CD4-positive, alpha-beta T cell treated with Interleukin-21 for 1 hour (primary cell): ENCODE measurements around the gene CAMK1G.

Source experiments
- DNase-seq: peaks from one replicate; pipeline ENCODE4 v3.0.0-alpha.2; 2020

The CAMK1G gene

DNA sequence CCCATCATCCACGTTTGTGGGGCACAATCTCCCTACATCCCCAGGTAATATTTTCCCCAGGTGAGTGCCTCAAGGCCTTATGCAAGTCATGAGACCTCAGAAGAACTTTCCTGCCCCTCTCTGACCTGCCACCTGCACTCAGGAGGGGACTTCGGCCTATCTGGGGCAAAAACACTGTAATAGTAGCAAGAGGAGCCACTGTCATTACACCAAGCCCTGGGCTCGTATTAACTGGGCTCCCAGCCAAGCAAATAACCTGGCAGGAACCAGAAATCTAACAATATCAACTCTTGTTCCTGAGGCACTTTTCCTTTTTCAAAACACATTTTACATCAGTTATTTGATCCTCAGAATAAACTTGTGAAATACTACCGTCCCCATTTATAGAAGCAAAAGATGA is 37.8 kb downstream of the CAMK1G start:
- no peak for DNase-seq

DNA sequence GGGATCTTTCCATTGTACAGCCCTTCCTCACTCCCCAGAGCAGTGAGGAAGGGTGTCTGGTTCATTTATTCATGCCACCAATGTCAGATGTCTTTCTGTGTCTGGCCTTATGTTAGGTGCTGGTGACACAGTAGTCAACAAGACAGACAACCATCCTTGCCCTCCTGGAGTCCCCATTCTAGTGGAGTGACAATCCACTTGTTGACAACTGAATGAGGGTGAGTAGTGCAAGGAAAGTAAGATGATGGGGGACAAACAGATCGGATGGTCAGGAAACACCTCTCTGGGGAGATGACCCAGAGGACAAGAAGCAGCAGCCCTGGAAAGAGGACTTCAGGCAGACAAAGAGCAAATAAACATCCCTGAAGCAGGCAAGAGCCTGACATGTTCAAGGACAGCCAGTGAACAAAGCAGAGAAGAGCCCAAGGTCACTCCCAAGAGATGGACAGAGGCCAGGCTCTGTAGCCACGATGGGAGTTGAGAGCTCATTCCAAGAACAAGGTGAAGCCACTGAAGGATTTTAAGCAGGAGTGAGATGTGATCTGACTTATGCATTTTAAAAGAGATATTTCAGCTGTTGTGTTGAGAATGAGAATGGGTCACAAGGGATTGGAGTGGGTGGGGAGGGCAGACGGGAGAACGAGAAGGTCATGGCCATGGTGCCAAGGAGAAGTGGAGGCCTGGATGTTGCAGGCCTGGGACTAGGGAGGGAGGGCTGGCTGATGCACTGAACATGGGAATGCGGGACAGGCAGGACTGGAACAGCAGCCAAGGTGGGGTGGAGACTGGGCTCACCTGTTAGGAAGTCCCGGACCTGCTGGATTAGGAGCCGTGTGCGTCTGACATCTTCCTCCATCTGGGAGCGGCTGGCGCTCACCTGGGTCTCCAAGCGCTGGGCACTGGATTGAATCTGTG is 38.5 kb downstream of the CAMK1G start:
- no peak for DNase-seq

DNA sequence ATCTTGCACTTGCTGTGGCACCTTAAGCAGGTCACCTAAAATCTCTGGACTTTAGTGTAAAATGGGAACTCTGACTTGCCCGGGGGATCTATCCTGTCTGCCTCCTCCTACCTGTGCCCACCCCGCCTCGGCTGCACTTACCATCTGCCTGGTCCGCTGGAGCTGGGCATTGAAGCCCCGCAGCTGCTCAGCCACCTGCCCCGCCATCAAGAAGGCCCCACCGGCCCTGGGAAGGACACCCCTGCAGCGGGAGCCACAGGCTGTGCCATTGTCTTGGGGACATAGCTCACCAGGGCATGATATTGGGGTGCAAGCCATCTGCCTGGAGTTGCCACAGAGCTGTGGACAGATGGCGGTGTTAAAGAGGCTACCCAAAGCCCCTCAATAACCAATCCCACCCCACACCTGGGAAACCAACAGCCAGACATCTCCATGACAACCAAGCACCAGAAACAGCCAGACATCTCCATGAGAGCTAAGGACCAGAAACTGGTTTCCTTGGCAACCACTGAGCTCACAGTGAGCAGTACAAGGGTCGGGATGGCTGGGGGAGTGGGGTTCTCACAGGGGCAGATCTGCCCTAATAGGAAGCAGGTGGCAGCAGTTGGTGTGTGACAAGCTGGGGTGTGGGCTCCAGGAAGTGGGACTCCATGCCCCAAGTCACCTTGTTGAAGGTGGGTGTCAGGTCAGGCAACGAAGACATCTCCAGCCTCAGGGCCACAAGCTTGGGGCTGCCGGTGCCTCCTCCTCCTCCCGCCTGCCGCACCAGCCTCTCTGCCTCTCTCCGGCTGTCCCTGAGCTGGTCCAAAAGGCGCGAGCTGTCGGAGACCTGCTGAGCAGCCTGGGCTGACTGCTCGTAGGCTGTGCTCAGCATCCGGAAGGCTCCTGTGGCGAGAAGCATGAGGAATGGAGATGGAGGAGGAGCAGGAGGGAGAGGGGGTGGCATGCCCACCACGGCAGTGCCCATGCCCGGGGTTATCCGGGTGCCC is 39.6 kb downstream of the CAMK1G start:
- no peak for DNase-seq

DNA sequence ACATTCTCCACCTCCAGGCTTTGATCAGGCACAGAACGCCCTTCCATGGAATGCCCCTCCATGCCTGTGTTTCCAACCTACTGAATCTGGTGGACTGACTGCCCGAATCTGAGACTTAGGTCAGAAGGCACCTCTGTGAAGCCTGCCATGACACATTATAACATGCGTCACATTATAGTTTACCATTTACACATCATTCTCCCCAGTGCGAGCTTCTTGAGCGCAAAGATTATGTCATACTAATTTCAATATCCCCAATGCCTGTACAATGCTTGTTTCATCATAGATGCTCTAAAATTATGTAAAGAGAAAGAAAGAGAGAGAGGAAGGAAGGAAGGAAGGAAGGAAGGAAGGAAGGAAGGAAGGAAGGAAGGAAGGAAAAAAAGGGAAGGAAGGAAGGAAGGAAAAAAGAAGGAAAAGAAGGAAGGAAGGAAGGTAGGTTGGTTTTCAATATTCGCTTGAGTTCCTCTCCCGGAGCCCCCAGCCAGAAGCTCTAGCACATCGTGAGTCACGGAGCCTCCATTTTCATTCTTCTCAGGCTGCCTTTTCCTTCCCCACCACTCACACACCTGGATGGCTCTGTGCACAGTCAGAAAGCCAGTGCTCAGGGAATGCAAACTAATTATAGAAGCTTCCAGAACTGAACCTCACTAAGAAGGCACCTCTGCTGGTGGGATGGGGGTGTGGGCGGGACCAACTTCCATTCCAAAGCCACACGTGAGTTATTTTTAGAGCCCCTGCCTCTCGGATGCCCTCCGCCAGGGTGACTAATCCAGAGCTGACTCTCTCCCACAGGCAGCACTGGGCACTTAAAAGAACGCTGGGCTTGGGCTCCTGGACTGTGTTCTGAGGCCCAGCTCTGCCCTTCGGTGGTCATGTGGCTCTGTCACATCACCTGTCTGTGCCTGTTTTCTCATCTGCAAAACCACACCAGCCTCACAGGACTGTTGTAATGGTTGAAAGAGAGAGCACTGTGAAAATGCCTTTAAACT is 41.3 kb downstream of the CAMK1G start:
- no peak for DNase-seq

DNA sequence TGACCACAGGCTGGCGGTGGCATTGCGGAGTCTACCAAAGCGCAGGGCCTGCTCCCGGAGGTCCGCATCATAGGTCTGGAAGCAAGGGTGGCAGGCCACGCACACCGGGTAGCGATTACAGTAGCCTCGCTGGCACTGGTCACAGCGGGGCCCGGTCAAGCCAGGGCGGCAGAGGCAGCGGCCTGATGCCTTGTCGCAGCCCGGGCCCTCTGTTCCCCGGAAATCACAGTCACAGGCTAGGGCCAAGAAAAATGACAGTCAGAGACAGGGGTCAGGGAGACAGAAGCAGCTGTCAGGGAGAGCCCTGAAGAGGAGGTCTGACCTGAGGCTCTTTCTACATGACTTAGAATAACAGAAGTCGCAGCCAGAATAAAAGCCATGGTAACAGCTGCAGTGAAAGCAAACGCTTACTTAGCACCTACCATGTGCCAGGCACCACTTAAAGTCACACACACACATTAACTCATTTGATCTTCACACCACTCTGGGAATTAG is 42.3 kb downstream of the CAMK1G start:
- DNase-seq: no peak

DNA sequence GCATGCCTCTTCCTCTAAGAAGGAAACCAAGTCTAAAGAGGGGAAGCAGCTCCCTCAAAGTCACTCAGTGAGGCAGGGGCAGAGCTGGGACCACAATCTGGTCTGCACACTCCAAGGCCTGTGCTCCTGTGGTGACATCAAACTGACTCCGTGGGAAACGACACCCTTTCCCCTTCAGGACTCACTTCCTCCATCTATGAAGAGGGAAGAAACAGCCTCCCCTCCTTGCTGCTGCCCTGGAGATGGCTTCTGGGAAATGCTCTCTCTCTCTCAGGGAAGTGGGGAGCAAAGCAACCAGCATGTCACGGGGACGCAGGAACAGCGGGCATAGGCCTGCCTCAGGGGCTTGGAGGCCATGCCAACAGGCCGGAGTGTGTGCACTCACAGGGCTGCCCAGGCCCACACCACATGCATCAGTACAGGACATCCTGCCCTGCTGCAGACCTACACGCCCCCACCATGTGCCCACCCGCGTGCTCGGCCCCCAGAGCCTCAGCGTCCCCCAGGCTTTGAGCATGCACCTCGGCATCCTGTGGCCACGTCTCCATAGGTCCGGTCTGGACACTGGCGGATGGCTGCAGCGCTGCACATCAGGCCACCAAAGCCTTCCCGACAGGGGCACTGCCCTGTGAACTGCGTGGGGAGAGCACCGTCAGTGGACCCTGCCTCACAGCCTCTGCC is 43.0 kb downstream of the CAMK1G start:
- DNase-seq: no peak

DNA sequence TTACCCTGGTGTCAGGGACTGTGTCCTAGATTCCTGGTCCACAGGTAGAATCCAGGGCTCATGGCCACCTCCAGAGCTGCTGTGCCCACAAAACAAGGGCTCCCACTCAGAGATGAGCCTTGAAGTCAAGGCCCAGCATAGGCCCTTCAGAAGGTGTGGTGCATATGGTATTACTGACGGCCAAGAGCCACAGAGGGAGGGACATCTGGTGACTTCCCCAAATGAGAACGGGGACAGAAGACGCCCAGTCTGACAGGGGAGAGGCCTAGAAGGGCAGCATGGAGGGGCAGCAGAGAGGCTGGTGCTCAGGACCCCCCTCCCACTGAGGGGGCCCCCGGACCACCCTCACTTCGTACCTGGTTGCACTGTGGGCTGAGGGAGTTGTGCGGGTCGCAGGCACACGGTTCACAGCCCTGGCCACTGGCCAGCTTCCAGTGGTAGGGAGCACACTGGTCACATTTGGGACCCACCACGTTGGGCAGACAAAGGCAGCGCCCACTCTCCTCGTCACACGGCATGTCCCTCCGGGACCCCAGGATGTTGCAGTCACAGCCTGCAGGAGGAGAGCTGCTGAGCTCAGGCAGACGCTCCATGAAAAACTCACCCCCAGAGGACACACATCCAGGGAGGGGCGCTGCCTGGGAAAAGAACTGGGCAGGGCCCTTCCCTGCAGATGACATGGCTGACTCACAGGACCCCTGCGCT is 43.7 kb downstream of the CAMK1G start:
- DNase-seq: no peak

DNA sequence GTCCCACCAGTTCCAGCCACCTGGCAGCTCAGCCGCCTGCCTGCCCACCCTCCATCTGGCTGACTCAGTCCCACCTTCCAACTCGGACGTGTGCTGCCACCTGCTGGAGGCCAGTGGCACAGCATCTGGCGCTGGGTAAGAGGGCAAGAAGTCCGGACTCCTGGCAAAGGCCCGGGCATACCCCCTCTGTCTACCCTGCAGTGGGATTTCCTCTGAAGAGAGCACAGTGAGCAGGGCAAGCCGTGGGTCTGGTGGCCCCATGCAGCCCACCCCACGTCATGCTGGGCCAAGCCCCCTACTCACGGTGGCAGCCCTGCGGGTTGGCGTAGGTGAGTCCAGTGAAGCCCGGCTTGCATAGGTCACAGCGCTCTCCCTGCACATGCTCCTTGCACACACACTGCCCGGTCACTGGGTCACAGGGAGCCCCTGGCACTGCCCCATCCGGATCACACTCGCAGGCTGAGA is 44.2 kb downstream of the CAMK1G start:
- peak; percentile 72 for DNase-seq

DNA sequence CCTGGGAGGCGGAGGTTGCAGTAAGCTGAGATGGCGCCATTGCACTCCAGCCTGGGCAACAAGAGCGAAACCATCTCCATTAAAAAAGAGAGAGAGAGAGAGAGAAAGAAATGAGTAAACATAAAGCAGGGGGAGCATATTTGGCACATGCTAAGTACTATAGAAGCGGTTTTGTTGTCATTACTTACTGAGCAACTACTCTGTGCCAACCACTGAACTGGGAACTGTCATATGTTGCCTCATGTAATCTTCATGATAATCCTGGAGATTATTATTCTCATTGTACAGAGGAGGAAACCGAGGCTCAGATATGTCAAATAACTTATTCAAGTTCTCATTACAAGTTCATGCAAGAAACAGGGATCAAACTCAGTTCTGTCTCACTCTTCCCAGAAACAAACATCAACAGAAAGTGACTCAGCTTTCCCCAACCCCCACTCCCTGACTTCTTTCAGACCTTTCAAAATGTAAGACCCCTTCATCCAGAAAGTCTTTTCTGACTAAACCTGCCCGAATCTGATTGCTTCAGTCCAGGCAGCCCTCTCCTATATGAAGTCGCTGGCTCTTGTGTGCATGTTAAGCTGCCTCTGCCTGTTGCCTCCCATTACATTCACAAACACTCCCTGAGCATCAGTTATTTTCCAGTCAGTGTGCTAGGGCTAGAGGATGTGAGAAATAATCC is 45.2 kb downstream of the CAMK1G start:
- no peak for DNase-seq

DNA sequence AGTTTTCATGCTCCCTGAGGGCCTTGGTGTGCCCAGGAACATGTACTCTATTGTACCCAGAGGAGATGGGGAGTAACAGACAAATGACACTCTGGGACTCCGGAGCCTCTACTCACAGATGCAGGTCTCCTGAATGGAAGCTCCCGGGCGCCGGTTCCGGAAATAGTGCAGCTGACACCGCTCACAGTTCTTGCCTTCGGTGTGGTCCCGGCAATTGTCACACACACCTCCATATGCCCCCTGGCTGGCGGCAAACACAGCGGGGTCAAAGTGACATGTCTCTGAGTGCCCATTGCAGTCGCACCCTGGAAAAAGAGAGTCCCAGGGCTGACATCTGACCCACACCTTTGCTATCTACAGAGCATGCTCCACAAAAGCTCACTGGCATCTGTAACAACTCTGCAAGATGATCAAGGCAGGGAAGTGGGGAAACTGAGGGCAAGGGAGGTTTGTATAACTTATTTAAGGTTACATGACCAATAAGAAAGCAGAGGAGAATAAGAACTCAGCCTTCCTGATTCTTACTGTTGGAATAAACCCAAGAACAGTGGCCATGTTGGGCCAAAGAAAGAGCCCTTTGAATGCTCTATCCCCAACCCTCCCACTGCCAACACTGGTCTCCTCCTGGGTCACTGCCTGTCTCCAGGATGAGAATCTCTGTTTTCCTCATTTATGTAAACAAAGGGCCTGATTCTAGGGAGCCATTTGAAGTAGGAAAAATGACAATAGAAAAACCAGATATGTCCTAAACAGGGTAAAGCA is 46.3 kb downstream of the CAMK1G start:
- DNase-seq: no peak

DNA sequence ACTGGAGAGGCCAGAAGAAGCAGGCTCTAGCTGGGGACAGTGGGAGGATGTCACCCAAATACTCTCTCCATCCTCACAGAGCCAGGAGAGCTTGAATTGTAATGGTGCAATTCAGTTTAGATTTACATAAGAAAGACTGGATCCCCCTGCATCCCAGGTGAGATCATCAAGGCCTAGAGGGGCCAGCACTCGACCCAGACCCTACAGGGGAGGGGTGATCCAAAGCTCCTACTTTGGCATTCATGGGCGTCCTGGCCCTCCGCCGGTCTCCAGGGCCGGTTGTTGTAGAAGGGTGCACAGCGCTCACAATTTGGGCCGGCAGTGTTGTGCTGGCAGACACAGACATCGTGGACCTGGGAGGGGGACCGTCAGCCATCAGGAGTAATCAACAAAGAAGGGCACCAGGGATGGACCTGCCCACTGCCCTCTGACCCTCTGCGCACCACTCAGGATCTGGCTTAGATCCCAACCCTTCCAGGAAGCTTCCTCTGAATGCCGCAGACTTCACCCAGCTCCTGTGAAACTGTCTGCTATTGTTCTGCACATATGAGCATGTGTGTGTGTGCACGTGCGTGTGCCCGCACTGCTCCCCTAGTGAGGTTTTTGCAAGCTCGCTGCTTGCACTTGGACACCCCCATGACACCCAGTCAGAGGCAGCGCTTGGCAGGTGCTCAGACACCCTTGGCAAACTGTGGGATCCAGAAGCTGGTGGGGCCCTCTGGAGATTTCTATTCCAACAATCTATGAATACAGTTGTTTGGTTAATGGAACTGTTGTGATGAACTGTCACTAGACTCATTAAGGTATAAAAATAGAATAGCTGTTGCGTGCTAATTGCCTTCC is 47.1 kb downstream of the CAMK1G start:
- no peak for DNase-seq

DNA sequence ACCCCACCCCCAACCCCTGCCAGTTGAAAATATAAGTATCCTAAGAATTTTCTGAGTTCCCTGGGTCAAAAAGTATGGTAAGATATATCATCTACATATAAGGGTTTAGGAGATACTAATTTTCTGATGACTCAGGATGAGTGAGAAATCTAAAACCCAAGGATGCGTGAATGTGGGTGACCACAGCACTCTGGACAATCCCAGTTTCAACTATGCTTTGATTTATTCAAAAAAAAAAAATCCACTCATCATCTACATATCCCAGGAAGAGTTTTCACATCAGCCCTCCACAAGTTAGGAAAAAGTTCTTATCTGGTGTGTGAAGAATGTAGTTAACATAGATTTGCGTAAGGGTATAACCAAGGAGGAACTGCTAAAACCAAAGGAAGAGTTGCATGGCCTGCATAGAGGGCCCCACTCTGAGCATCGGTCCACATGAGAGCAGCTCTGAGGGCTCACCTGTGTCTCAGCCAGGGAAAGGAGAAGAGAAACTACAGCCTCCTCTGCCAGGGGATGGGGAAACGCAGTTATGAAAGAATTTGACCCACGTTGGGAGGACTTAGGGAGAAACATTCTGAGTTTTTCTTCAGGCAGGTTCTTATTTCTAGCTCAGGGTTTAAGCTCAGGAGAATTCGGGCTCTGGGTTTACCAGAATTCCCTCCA is 50.0 kb downstream of the CAMK1G start:
- DNase-seq: no peak

DNA sequence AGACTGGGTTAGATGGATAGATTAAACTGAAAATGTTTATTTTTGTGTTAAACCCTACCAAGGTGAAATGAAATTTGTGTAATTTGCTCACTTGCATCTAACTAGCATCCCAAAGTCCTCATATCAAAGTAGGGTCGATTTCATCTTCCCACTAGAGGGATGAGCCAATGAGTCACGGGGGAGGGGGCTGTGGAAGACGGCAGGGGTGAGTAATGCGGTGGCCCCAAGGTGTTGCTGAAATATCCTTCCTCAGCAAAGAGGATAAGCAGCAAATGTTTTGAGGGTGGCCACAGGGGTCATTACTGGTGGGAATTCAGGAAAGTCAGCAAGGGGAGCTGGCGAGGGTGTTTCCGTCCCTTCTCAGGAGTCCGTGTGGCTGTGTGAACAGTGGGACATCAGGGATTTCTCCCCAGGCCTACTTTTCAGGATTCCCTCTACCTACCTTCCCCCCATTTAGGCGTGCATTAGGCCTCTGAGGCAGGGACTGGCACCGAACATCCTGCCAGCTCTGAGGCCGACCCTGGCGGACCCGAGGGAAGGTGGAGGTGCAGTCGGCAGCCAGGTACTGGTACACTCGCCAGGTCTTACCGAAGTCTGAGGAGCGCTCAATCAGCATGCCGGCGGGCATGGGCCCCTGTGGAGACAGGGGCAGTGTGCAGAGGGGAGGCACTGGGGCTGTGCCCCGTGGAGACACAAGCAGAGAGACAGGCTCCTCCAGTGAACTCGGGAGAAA is 50.7 kb downstream of the CAMK1G start:
- DNase-seq: no peak

DNA sequence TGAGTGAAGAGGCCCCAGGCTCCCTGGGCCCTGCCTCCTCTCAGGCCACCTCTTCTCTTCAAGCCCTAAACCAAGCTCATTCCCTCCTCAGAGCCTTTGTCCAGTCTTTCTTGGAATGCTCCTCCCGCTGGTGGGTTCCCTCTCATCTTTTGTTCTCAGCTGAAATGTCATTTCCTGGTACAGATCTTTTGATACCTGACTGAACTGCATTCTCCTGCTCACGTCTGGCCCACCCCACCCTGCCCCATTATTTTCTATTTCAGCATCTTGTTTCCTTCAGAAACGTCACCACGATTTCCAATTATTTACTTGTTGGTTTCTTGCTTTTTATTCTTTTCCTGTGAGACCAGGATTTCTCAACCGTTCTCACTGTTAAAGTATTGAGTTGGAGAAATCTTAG is 52.3 kb downstream of the CAMK1G start:
- DNase-seq: no peak

DNA sequence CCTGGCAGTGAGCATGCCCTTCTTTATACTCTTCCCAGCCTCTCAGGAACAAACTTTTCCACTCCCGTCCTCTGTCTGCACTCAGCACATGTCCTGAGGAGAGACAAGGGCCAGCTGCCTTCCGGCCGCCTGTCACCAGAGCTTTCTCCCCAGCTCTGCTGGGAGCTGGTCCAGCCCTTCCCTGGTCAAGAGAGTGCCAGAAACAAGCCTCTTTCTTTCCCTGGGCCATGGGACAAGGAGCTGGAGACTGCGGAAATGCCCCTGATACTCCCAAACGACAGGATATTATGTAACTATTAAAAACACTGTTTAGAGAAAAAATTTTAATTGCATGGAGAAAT is 58.3 kb downstream of the CAMK1G start:
- DNase-seq: no peak

DNA sequence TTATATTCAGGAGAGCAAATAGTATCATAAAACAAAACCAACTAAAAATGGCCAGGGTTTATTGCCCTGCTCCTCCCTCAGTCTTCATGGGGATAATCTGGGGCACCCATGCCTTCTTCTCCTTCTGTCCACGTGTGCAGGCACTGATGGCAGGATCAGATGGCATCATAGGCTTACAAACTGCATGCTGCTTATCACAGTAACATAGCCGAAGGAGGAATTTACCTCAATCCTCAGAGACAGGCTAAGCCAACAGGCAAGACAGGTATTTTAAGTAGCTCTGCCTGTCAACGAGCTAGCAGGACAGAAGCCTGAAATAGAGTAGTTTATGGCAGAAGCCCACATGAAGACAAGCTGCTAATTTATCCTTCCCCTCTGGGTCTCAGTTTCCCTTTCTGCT is 59.3 kb downstream of the CAMK1G start:
- no peak for DNase-seq

DNA sequence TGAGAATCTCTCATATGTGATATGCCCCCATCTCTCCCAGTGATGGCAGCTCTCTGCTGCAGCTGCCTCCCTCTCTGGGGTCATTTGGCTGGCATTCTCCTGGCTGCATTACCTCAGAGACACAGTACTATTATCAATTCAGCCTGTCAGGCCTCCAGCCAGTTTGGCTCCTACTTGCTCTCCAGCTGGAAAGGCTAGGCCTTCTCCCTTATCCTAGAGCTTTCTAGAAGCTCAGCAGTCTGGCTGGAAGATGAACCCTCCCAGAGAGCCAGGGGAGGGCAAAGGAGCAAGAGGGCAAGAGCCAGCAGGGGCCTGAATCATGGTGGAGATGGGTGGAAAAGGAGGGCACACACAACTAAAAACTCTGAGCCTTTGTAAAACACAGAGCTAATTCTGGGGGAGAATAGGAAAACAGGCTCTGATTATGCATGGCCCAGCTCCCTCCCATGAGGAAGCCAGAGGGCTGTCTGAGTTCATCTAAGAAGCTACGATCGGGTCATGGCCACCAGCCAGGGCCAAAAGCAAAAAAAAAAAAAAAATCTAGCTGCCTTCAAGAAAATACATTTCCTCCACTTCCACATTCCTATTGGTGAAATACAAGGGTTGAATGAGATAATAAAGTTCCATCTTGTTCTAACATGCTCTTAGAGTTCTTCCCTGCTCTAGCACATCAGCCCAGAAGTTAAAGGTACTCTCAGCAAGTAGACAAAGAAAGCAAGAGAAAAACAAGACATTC is 59.9 kb downstream of the CAMK1G start:
- no peak for DNase-seq
